Inferior parietal cortex (tissue), 1 donor: Measurements from ENCODE around the gene GBX1.

Experiments used
- DNase-seq: peaks from one replicate; pipeline ENCODE4 v3.0.0-alpha.2; 2016; ENCODE audit errors: extremely low spot score

The GBX1 gene

GRCh38 chr7:151139791-151140190, 27.7 kb downstream of the GBX1 start:
- DNase-seq = no peak

- no peak for DNase-seq
These were observed 28.3 kb downstream of the GBX1 start for GRCh38 chr7:151139071-151139790.

- DNase-seq = no peak
These were observed 29.2 kb downstream of the GBX1 start for GRCh38 chr7:151138153-151138851.

- DNase-seq = no peak
These were observed 29.7 kb downstream of the GBX1 start for GRCh38 chr7:151137791-151138152.

GRCh38 chr7:151137076-151137675, 30.3 kb downstream of the GBX1 start:
- no peak for DNase-seq

GRCh38 chr7:151135866-151136843, 31.3 kb downstream of the GBX1 start:
- DNase-seq = no peak

GRCh38 chr7:151135525-151135845, 32.0 kb downstream of the GBX1 start:
- no peak for DNase-seq

GRCh38 chr7:151134743-151135524, 32.6 kb downstream of the GBX1 start:
- DNase-seq = no peak

- DNase-seq = no peak
These were observed 33.3 kb downstream of the GBX1 start for GRCh38 chr7:151133986-151134742.

GRCh38 chr7:151133266-151133985, 34.1 kb downstream of the GBX1 start:
- DNase-seq = no peak

- DNase-seq = no peak
These were observed 34.9 kb downstream of the GBX1 start for GRCh38 chr7:151132461-151133205.

GRCh38 chr7:151131592-151132293, 35.8 kb downstream of the GBX1 start:
- no peak for DNase-seq

GRCh38 chr7:151131224-151131591, 36.3 kb downstream of the GBX1 start:
- DNase-seq = no peak

GRCh38 chr7:151130741-151131157, 36.7 kb downstream of the GBX1 start:
- DNase-seq = no peak

GRCh38 chr7:151129960-151130591, 37.4 kb downstream of the GBX1 start:
- no peak for DNase-seq

- no peak for DNase-seq
These were observed 38.2 kb downstream of the GBX1 start for GRCh38 chr7:151129117-151129959.

- DNase-seq = no peak
These were observed 38.8 kb downstream of the GBX1 start for GRCh38 chr7:151128716-151129115.
